B cell (primary cell): ENCODE data around the gene CACNA1H. TPM values are rescaled to one million over a fixed set of nuclear protein-coding genes. Genes with fewer than 3 reads are reported as not detected.

Experiments
- ATAC-seq: fragments of 200-7000 bp; cut with Tn5 transposase; one replicate; pipeline ENCODE4 v1.10.0; 2021; ENCODE audit warnings: low read depth, mild to moderate bottlenecking, moderate number of reproducible peaks, moderate library complexity
- CTCF ChIA-PET: fragments of 350-600 bp; sonication (Branson Sonifier 250); formaldehyde crosslinking; loops from one replicate; lab custom pipeline; 2021; ENCODE audit warnings: antibody characterized with exemption, inconsistent platforms; lab: Charles Lee
- POLR2A ChIA-PET: fragments of 350-600 bp; sonication (Branson Sonifier 250); formaldehyde crosslinking; loops from one replicate; lab custom pipeline; 2021; ENCODE audit warnings: antibody characterized with exemption; lab: Charles Lee
- DNase-seq: peaks from one replicate; pipeline ENCODE4 v3.0.0; 2013
- H2AFZ ChIP-seq: 2 replicates; pipeline ENCODE4 v1.6.1; 2012; ENCODE audit warnings: mild to moderate bottlenecking, low read depth, low read length; ENCODE audit not compliant: insufficient read depth, poor library complexity, severe bottlenecking
- H3K27ac ChIP-seq, 2 donors: 1 replicate in 1 of 2; 2 replicates in 1 of 2; pipeline ENCODE4 v1.5.1; 2012 to 2013; ENCODE audit warnings: low read length in 2 of 2, mild to moderate bottlenecking in 2 of 2, moderate library complexity in 1 of 2
- H3K27me3 ChIP-seq, 4 experiments: fragments of 200-600 bp in 1 of 4; sonication (generic) in 1 of 4; replicated peaks in 1 of 4; 1 replicate in 2 of 4; 2 replicates in 2 of 4; pipeline versions ENCODE4 v1.6.1 to v1.7.0; 2013 to 2016; ENCODE audit warnings: low read length in 3 of 4, mild to moderate bottlenecking in 2 of 4, mixed read lengths in 1 of 4, moderate library complexity in 1 of 4; ENCODE audit not compliant: insufficient read depth in 4 of 4, control insufficient read depth in 3 of 4; ENCODE audit errors: control extremely low read depth in 1 of 4
- H3K36me3 ChIP-seq, 2 experiments: replicated peaks in 1 of 2; 1 replicate in 1 of 2; 2 replicates in 1 of 2; pipeline versions ENCODE4 v1.6.1 to v1.7.1; 2013; ENCODE audit warnings: low read length in 1 of 2; ENCODE audit not compliant: insufficient read depth in 2 of 2, control insufficient read depth in 1 of 2; ENCODE audit errors: control extremely low read depth in 1 of 2, extremely low read depth in 1 of 2
- H3K4me1 ChIP-seq, 2 donors: fragments of 200-600 bp in 1 of 2; sonication (generic) in 1 of 2; 1 replicate in 1 of 2; 2 replicates in 1 of 2; pipeline versions ENCODE4 v1.5.1 to v1.6.1; 2013 to 2017; ENCODE audit warnings: low read length in 2 of 2; ENCODE audit not compliant: control insufficient read depth in 2 of 2, insufficient read depth in 2 of 2
- H3K4me2 ChIP-seq: replicated peaks from 2 replicates; pipeline ENCODE3; 2012; ENCODE audit warnings: mild to moderate bottlenecking, low read depth, low read length; ENCODE audit not compliant: poor library complexity, severe bottlenecking
- H3K4me3 ChIP-seq, 5 experiments: fragments of 200-600 bp in 1 of 5; sonication (generic) in 1 of 5; 1 replicate in 3 of 5; 2 replicates in 2 of 5; pipeline versions ENCODE4 v1.5.1 to v1.7.0; 2011 to 2016; ENCODE audit warnings: low read length in 4 of 5, mild to moderate bottlenecking in 4 of 5, low read depth in 2 of 5, control low read depth in 1 of 5, moderate library complexity in 1 of 5; ENCODE audit not compliant: insufficient read depth in 1 of 5; ENCODE audit errors: control extremely low read depth in 1 of 5, extremely low read depth in 1 of 5
- H3K79me2 ChIP-seq: fragments of 200-600 bp; sonication (generic); one replicate; pipeline ENCODE4 v1.6.0; 2016; ENCODE audit warnings: low read length; ENCODE audit not compliant: control insufficient read depth, insufficient read depth
- H3K9ac ChIP-seq: fragments of 200-600 bp; sonication (generic); 2 replicates; pipeline ENCODE4 v1.6.1; 2017; ENCODE audit warnings: mild to moderate bottlenecking, low read length, moderate library complexity
- H3K9me3 ChIP-seq, 3 donors: one replicate each; pipeline versions ENCODE4 v1.6.1 to v1.7.1; 2013; ENCODE audit warnings: low read length in 2 of 3; ENCODE audit not compliant: control insufficient read depth in 2 of 3, insufficient read depth in 1 of 3; ENCODE audit errors: control extremely low read depth in 1 of 3
- H4K20me1 ChIP-seq: 2 replicates; pipeline ENCODE4 v1.6.0; 2012; ENCODE audit warnings: mild to moderate bottlenecking, low read length; ENCODE audit not compliant: insufficient read depth, control insufficient read depth, poor library complexity, severe bottlenecking
- H3K27ac Mint-ChIP-seq: one replicate; pipeline ENCODE4 v1.8.0; 2021; ENCODE audit warnings: mixed read lengths
- H3K27me3 Mint-ChIP-seq: one replicate; pipeline ENCODE4 v1.8.0; 2021; ENCODE audit warnings: mixed read lengths
- H3K4me1 Mint-ChIP-seq: one replicate; pipeline ENCODE4 v1.8.0; 2021; ENCODE audit warnings: mixed read lengths
- H3K4me3 Mint-ChIP-seq: one replicate; pipeline ENCODE4 v1.8.0; 2021; ENCODE audit warnings: mixed read lengths
- H3K9me3 Mint-ChIP-seq: one replicate; pipeline ENCODE4 v1.8.0; 2022; ENCODE audit warnings: mixed read lengths; ENCODE audit not compliant: insufficient read depth
- EZH2 ChIP-seq: IDR thresholded peaks from 2 replicates; pipeline ENCODE4 v1.6.1; 2012; ENCODE audit warnings: borderline replicate concordance, low read depth, mild to moderate bottlenecking, moderate library complexity, low read length; ENCODE audit not compliant: insufficient read depth, poor library complexity, severe bottlenecking
- WGBS: methylation state at CpG from one replicate; pipeline ENCODE4 v1.1.5; 2013; ENCODE audit warnings: missing lambda C conversion rate; ENCODE audit not compliant: insufficient coverage; 5-methylcytosine and 5-hydroxymethylcytosine counted together
- intact Hi-C: fragments of 100-400 bp; cut with micrococcal nuclease; formaldehyde crosslinking; loops from one replicate; pipeline ENCODE4 v1.10.0; 2022
- polyA plus RNA-seq: library from polyadenylated mRNA; depleted of rRNA; stranded (reverse); fragments of >200 nt; gene quantifications from 2 replicates; pipeline ENCODE4 v1.2.3, GENCODE V29; 2012
- total RNA-seq, 2 donors: library from RNA; stranded (reverse); fragments of 120-200 nt in 1 of 2; gene quantifications; 1 replicate in 1 of 2; 2 replicates in 1 of 2; pipeline versions ENCODE4 v1.2.3 to v1.2.4, GENCODE V29; 2013 to 2022
- TF ChIP-seq, protein P1 (sequence below): fragments of 200-600 bp; IDR thresholded peaks from one replicate; pipeline ENCODE4 v1.8.0; 2022; ENCODE audit warnings: antibody characterized with exemption, mild to moderate bottlenecking

The CACNA1H gene
- total and polyA plus RNA-seq, 2 donors (not counting 1 experiment from before 2014, with no cell fraction given): 0.05 to 0.10 TPM

DNA sequence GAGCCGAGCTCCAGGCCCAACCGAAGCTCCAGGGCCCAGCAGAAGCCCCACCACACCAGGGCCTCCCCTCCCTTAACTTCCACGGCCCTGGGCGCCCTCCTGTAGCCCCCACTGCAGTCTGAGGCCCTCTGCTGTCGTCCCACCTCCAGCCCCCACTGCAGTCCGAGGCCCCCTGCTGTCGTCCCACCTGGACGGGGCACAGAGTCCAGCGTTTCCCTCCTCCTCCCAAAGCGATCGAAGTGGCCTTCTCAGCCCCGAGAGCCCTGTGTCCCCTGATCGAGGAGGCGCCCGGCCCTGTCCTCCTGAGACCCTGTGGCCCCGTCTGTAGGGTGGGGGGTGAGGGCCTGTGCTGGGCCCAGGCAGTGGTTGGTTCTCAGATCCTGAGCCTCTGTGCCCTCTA is 25.8 kb upstream of the CACNA1H start:
- no peak overlapping the region for H3K4me2 ChIP-seq
- POLR2A ChIA-PET: no interaction called here
- no peaks in the 10 kb centered on the region for H3K27me3 ChIP-seq
- H3K4me3 Mint-ChIP-seq: no peak overlapping the region
- peaks cover 0 to 5% (median 0%) of the 10 kb centered on the region in 3 donors for H3K9me3 ChIP-seq
- no peaks in the 10 kb centered on the region for H4K20me1 ChIP-seq
- no peak overlapping the region for H3K9ac ChIP-seq
- TF ChIP-seq, protein P1, sequence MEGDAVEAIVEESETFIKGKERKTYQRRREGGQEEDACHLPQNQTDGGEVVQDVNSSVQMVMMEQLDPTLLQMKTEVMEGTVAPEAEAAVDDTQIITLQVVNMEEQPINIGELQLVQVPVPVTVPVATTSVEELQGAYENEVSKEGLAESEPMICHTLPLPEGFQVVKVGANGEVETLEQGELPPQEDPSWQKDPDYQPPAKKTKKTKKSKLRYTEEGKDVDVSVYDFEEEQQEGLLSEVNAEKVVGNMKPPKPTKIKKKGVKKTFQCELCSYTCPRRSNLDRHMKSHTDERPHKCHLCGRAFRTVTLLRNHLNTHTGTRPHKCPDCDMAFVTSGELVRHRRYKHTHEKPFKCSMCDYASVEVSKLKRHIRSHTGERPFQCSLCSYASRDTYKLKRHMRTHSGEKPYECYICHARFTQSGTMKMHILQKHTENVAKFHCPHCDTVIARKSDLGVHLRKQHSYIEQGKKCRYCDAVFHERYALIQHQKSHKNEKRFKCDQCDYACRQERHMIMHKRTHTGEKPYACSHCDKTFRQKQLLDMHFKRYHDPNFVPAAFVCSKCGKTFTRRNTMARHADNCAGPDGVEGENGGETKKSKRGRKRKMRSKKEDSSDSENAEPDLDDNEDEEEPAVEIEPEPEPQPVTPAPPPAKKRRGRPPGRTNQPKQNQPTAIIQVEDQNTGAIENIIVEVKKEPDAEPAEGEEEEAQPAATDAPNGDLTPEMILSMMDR: no peak
- no peak for TF ChIP-seq EZH2
- no peaks in the 10 kb centered on the region for H3K9me3 Mint-ChIP-seq
- H3K4me1 ChIP-seq: no peaks in the 10 kb centered on the region
- H2AFZ ChIP-seq: no peak overlapping the region
- ATAC-seq (no peak), DNase-seq (no peak)
- no peaks in the 10 kb centered on the region for H3K4me1 Mint-ChIP-seq
- no peak overlapping the region for H3K27ac Mint-ChIP-seq
- 51% methylated on average over 13 of the region's 16 CpGs for WGBS
- intact Hi-C loops: no loop called here
- peaks cover 2% of the 10 kb centered on the region for H3K27me3 Mint-ChIP-seq
- H3K79me2 ChIP-seq: no peaks in the 10 kb centered on the region
- no peak overlapping the region for H3K4me3 ChIP-seq
- H3K27ac ChIP-seq: no peak overlapping the region
- H3K36me3 ChIP-seq: no peaks in the 10 kb centered on the region
- CTCF ChIA-PET: no interaction called here

DNA sequence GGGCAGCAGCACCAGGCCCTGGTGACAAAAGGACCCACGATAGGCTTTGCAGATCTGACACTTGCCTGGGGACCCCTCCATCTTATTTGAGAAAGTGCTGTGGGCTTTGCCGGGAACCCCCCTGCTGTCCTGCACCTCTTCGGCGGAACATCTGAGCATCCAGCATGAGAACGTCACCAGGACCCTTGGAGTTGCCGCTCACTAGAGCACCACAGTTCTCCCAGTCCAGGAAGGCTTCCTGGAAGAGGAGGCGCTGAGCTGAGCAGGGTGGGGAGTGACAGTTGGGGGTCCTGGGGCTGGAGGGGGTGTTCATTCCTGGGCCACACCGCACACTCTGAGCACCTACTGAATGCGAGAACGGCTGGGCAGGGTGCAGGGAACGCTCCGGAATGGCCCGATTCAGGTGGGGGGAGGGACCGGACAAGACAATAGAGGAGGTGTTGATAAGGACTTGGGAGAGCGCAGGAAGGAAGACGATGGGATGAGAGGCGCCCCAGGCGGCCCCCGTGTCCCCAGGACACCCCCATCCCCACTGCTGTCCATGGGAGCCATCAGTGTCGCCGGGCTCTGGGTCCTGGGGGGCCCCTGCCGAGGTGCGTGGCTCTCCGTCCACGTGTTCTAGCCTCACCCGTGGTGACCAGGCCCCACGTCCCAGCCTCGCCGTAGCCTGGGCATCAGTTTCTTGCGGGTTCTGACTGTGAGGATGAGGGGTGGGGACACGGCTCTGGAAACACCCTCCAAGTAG is 24.8 kb upstream of the CACNA1H start:
- Histone ChIP-seq H3K27me3 (no peaks in the 10 kb centered on the region), H3K4me2 (no peak overlapping the region), H4K20me1 (no peaks in the 10 kb centered on the region), H3K4me3 (no peak overlapping the region), H3K9ac (no peak overlapping the region), H3K36me3 (no peaks in the 10 kb centered on the region), H3K27ac (no peak overlapping the region), H3K4me1 (no peaks in the 10 kb centered on the region), H3K79me2 (no peaks in the 10 kb centered on the region), H3K9me3 (peaks cover 0 to 5% (median 0%) of the 10 kb centered on the region in 3 donors), H2AFZ (no peak overlapping the region)
- intact Hi-C loops: no loop called here
- Mint-ChIP-seq H3K27ac (no peak overlapping the region), H3K27me3 (peaks cover 3% of the 10 kb centered on the region), H3K4me1 (no peaks in the 10 kb centered on the region), H3K4me3 (no peak overlapping the region), H3K9me3 (no peaks in the 10 kb centered on the region)
- WGBS: 87% methylated on average over 29 of the region's 31 CpGs
- TF ChIP-seq, protein P1: no peak
- no peak for TF ChIP-seq EZH2
- DNase-seq (no peak), ATAC-seq (no peak)
- ChIA-PET POLR2A (no interaction called here), CTCF (no interaction called here)
